CD4-positive, alpha-beta T cell treated with Interleukin-2 at 100 ng/mL for 4 hours (primary cell): ENCODE results near the gene FOXL3.
"Not testable (repeated sequence)": the region's sequence is repeated elsewhere in the genome, so short reads cannot be mapped to it uniquely, and the experiment has no call there.

ENCODE experiments used
- DNase-seq: peaks from one replicate; pipeline ENCODE4 v3.0.0-alpha.2; 2020; ENCODE audit warnings: low spot score

FOXL3 gene

DNA sequence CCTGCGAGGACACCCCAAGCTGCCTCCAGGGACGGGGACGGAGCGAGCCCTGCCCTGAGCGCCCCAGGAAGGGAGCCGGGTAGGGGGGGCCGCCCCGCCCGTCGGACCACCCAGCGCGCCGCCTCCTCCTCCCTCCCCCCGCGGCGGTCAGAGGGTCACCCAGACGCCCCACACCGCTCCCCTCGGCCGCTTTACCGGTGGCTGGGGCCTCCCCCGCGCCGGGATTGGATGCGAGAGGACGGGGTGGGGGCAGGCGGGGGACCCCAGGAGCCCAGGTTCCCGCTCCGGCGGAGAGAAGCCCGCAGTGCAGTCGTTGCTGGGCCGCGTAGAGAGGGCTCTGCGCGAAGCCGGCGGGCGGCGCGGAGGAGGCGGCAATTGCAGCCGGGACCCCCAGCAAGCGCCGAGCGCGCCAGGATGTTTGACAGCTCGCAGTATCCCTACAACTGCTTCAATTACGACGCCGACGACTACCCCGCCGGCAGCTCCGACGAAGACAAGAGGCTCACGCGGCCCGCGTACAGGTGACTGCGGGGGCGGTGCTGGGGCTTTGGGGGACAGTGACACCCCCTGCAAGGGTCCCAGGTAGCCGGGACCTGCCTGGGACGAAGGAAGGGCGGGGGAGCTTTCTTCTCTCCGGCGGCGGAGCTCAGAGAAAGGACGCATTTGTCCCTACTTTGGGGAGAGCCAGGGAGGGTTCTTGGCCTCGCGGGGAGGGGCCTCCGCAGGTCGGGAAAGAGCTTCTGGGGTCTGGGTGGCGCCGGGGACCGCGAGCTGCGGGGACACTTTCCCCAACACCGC, at the start of gene FOXL3:
Gene FOXL3, plus strand, starts transcription at position 415 of the 798 bp plus-strand sequence. Its CDS starts 0 bp downstream, at position 415.
- DNase-seq, result no peak

DNA sequence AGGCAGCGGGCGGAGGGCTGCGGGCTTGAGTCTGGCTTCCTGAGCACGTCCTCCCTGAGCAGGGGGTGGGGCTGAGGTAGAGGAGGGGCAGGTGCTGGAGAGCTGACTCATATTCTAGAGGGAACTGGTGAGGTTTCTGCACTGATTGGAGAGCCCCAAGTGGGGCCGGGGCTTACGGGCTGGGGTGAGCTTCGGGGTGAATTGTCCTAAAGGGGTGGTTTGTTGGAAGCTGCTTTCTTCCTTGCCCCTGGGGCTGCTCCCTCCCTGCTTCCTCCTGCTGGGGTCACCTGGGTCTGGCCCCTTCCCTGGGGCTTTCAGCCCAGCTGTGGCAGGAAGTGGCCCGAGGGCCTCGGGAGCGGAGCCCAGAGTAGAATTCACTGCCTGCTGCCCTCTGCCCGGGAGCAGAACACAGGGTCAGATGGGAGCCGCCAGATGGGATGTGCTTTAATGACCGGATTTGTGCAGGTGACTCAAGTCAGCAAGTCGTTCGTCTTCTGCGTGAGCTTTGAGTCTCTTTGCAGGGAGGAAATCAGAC, 49.0 kb upstream of the FOXL3 start:
- DNase-seq, result no peak

DNA sequence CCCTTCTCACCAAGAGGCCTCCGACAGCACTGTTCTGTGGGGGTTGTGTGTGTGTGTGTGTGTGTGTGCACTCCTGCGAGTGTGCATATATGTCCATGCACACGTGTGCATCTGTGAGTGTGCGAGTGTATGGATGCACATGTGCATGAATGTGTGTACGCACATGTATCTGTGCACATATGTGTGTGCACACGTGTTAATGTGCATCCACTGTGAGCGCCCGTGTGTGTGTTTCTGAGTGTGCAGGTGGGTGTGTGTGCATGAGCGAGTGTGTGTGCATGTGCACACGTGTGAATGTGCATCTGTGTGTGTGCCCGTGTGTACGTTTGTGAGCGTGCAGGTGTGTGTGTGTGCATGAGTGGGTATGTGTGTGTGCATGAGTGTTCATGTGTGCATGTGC, 48.5 kb upstream of the FOXL3 start:
- DNase-seq, result no peak

GRCh38 chr7:242826-243579, 47.0 kb upstream of the FOXL3 start:
- not testable (repeated sequence) for DNase-seq

- not testable (repeated sequence) for DNase-seq
Measured at GRCh38 chr7:243580-243978, 46.4 kb upstream of the FOXL3 start.

DNA sequence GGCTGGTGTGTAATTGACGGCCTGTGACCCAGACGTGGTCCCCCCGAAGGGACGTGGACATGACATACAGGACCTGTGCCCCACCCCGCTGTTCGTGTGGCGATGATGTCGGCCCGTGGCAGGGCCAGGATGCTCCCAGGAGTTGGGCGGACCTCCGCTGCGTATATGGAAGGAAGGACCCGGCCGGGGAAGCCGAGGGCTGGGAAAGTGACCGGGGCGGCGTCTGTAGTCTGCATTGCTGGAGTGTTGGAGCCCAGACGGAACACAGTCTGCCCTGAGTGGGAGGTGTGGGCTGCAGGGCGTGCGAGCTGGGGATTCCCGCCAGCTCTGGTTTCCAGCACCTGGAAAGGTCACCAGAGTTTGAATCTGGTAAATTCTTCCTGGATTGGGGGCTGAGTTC, 45.0 kb upstream of the FOXL3 start:
- no peak for DNase-seq

DNA sequence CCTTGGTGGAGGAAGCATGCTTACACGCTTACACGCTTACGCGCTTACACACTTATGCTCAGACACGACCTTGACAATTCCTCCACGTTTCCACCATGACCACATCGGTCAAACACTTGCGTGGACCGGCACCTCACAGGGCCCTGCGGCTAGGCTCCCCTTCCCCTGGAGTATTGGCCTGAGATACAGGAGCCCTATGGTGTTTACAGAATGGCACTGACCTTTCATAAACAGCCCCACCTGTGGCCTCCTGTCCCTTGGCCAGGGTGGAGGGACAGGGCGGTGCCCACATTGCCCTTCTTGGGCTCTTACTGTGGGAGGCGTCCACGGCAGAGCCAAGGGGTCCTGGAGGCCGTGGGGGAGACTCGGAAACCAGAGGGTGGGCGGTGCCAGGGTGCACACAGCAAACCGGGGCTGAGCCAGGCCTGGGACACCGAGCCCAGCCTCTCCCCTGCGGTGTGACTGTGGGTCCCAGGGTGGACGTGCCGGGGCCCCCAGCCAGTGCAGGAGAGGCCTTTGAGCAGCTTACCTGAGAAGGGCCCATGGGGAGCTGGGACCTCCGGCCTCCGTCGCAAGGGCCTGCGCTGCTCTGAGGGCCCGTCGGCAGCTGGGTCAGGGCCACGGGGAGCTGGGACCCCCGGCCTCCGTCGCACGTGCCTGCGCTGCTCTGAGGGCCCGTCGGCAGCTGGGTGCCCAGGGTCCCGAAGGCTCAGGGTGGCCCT, 44.2 kb upstream of the FOXL3 start:
- no peak for DNase-seq

- DNase-seq, result no peak
Measured at GRCh38 chr7:246451-246850, 43.5 kb upstream of the FOXL3 start.

DNA sequence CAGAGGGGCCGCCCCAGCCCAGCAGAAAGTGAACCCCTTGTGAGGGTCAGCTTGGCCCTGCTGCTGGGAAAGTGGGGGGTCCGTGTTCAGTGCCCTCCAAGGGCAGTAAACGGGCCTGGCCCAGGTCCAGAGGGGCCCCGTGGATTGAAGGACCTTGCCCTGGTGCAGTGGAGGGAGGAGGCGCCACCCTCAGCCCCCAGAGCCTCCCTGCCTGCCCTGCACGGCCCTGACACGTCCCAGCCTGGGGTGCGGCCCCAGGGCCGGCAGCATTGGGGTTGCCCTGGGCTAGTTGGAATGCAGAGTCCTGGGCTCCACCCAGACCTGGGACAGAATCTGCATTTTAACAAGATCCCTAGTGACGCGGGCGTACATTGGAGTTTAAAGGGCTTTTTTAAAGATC, 42.8 kb upstream of the FOXL3 start:
- no peak for DNase-seq

- DNase-seq, result no peak
Measured at GRCh38 chr7:247636-248035, 42.3 kb upstream of the FOXL3 start.

DNA sequence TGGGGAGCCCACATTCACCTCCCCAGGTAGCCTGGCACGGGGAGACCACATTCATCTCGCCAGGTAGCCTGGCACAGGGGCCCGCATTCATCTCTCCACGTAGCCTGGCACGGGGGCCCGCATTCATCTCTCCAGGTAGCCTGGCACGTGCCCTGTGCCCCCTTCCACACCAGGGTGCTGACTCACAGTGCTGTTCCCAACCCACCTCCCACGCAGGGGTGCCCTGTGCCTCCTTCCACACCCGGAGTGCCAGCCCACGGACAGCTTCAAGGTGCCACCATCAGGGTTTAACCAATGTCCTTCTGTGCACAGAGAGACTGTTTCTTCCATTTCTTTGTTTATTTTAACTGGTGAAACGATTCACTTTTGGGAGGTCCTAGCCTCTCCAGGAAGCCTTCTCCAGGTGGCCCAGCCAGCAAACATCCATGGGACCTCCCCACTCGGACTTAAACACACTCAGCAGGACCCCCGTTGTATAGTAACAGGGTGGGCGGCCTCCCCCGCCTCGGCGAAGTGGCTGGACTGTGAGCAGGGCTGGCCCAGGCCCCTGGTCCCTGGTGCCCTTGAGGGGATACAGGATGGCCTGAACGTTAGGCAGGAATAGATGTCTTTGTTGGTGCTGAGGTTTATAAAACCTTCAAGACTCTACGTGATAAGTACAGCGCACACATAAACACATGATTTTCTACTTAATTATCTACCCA, 41.1 kb upstream of the FOXL3 start:
- DNase-seq, result no peak

GRCh38 chr7:249989-250388, 40.0 kb upstream of the FOXL3 start:
- no peak for DNase-seq

GRCh38 chr7:250523-250922, 39.4 kb upstream of the FOXL3 start:
- DNase-seq, result no peak

GRCh38 chr7:251005-251404, 39.0 kb upstream of the FOXL3 start:
- no peak for DNase-seq

DNA sequence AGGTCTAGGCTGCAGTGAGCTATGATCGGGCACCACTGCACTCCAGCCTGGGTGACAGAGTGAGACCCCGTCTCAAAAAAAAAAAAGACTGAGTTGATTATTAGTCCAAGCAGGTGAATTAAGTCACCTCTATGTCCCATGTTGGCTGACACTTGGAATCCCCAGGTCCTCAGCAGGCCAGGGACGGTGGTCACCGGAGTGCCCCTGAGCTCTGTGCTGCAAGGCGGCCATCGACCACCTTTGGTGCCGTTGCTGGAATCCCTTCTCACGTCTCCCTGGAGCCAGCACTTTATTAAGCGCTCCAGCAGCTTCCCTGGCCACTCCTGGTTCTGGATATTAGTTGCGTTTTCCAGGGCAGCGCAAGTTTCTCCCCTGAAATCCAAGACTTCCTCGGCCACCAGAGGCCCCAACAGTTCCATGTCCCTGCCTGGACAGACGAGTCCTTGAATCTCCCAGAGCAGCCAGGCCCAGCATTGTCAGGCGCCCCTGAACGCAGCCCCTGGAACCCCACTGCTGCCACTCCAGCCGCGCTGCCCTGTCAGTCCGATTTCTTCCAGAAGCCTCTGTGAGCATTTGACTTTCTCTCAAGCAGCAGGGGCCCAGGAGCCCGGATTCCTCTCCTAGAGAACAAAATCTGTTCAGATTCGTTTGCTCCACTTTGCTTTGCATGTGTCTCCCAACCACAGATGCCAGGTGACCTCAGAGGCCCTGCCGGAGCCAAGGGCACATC, 38.4 kb upstream of the FOXL3 start:
- DNase-seq, result no peak

- no peak for DNase-seq
Measured at GRCh38 chr7:252216-252965, 37.6 kb upstream of the FOXL3 start.

- DNase-seq, result no peak
Measured at GRCh38 chr7:252981-253380, 37.0 kb upstream of the FOXL3 start.

DNA sequence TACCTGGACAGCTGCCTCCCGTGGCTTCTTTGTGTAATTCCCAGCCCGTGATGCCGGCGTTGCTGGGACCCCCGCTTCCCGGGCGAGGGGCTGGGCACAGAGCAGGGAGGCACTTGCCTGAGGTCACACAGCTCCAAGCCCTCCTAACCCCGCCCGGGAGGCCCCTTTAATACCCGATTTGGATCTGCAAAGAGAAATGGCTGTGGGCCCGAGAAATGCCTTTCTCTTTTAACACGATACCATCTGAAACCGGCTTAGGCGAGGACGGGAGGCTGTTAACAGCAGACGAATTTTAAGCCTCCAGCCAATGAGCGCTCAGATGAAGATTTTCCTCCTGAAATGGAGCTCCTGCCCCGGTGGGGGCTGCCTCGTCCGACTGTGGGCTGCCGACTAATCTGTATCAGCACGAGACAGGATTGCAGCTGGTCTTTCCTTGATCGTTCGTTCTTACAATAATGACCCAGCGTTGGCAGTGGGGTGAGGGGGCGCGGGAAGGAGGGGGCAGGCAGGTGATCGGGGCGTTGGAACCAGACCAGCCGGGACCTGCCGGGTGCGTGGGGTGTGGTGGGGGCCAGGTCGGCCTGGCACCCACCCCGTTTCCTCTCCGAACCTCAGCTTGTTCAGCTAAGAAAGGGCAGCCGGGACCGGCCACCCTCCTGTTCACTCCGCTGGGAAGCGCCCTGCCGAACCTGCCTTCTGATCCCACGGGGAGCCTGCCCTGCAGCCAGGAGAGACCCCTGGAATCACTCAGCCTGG, 36.2 kb upstream of the FOXL3 start:
- no peak for DNase-seq

- DNase-seq, result no peak
Measured at GRCh38 chr7:254337-255037, 35.5 kb upstream of the FOXL3 start.
